ENCODE data around the gene CDCA3.

CDCA3 gene

DNA sequence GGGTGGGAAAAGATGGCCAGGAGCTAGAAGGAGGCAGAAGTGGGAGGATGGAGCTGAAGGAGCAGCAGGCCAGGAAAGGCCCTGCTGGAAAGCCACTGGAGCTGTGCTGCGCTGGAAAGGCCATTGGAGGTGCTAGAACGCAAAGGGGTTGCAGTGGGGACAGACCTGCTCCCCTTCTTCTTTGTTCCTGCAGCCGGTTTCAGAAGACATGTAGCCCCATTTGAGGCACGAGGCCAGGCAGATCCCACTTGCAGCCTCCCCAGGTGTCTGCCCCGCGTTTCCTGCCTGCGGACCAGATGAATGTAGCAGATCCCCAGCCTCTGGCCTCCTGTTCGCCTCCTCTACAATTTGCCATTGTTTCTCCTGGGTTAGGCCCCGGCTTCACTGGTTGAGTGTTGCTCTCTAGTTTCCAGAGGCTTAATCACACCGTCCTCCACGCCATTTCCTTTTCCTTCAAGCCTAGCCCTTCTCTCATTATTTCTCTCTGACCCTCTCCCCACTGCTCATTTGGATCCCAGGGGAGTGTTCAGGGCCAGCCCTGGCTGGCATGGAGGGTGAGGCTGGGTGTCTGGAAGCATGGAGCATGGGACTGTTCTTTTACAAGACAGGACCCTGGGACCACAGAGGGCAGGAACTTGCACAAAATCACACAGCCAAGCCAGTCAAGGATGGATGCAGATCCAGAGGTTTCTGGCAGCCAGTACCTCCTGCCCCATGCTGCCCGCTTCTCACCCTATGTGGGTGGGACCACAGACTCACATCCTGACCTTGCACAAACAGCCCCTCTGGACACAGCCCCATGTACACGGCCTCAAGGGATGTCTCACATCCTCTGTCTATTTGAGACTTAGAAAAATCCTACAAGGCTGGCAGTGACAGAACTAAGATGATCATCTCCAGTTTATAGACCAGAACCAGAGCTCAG is 31.7 kb downstream of the CDCA3 start:
- DNase-seq, result no peak

DNA sequence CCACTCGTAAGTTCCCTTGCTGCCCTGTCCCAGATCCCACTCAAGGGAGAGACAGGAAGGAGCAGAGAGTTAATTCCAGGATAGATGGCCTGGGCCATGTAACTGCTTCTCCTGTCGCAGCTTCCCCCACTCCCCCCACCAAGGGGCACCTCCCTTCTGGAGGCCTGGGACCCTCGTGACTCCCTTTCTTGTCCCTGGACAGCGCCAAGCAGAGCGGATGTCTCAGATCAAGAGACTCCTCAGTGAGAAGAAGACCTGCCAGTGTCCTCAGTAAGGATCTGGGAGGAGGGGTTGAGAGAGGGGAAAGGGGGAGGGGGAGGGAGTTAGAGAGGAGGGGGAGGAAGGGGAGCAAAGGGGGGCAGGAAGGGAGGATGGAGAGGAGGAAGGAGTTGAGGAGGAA is 32.4 kb downstream of the CDCA3 start:
- DNase-seq, result no peak

DNA sequence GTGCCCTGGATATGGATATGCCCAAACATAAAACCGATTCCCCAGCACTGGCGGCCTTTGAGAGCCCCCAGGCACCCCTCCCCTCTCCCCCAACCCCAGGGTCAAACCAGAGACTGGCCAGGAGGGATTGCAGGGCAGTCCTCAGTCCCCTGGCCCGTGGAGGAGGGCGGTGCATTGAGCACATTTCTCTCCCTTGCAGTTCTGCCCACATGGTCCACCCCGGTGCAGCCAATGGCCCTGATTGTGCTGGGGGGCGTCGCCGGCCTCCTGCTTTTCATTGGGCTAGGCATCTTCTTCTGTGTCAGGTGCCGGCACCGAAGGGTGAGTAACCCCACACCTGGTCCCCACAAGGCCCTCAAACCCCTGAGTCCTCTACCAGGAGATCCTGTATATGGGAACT is 32.9 kb downstream of the CDCA3 start:
- no peak for DNase-seq

GRCh38 chr12:6817662-6818157 is 33.4 kb downstream of the CDCA3 start:
- no peak for DNase-seq

DNA sequence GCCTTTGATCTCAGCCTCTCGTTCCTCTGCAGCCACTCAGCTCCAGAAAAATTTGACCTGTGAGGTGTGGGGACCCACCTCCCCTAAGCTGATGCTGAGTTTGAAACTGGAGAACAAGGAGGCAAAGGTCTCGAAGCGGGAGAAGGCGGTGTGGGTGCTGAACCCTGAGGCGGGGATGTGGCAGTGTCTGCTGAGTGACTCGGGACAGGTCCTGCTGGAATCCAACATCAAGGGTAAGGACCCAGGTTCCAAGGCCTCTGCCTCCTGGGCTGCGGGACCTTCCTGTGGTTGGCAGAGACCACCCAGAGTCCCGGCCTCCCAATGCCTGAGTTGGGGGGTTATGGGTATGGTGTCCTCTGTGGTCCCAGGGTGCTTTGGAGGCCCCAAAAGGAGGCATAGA is 34.0 kb downstream of the CDCA3 start:
- DNase-seq, result no peak

DNA sequence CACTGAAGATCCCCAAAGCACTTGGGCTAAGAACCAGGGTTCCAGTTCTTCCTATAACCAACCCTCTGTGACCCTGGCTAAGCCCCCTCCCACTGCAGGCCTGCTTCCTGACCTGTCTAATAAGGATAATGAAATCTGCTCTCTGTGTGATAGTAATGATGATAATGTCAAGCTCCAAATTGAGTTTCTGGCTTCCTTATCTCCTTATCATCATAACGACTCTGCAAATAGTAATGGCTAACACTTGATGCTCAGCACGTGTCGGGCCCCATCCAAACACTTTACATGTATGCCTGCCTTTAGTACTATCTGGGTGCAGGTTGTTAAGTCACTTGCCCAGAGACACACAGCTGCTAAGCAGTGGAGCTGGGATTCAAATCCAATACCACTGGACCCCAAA is 34.5 kb downstream of the CDCA3 start:
- no peak for DNase-seq

DNA sequence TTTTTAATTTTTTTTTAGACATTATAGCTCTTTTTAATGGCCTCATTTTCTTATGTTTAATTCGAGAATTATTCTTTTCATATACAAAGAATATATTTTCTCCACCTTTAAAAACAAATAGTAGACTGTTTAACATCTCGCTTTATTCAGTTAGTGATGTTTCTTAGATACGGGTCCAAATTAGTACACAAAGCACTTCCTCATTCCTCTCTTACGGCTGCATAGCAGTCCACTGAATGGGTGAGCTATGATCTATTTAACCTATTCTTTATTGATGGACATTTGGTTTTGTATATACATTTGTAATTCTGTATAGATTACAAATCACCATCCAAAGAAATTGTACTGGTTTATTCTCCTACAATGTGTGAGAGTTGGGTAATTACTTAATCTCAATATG is 37.7 kb downstream of the CDCA3 start:
- no peak for DNase-seq

GRCh38 chr12:6810758-6811157 is 40.3 kb downstream of the CDCA3 start:
- no peak for DNase-seq

DNA sequence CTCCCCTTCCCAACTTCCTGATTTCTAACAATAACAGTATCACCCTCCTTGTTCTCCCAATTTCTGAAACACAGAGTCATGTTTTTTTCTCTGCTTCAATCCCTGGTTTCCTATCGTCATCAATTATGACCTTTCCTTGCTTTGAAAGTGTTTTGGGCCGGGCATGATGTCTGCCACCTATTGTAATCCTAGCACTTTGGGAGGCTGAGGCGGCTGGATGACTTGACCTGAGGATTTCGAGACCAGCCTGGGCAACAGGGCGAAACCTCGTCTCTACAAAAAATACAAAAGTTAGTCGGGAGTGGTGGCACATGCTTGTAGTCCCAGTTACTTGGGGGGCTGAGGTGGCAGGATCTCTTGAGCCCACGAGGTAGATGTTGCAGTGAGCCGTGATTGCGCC is 42.0 kb downstream of the CDCA3 start:
- DNase-seq, result no peak

DNA sequence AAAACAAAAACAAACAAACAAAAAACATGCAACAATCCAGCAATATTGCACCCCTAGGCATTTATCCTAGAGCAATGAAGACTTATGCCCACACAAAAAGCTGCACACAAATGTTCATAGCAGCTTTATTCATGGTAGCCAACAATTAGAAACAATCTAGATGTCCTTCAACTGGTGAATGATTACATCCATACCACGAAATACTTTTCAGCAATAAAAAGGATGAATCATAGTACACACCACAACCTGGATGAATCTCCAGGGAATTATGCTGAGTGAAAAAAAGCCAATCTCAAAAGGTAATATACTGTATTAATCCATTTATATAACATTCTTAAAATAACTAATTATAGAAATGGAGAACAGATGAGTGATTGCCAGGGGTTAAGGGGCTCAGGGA is 43.9 kb downstream of the CDCA3 start:
- DNase-seq, result no peak

DNA sequence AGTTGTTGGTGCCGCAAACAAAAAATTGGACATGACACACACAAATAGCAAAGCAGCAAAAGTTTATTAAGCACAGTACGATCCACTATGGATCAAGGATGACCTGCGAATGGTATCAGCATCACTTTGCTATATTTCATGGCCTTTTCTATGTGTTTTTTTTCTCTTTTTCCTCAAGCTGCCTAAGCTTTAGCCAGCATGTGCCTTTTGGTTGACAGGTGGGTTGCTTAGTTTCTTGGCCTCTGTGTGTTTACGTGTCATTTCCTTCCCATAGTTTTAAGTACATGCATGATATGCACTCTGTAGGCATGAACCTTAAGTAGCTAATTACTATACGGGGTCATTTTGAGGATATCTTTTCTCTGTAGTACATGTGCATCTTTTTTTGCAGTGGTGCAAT is 51.9 kb downstream of the CDCA3 start:
- no peak for DNase-seq
